Thyroid gland (tissue), 4 donors: ENCODE data around the gene TAB2. TPM values are rescaled to one million over a fixed set of nuclear protein-coding genes. Genes with fewer than 3 reads are reported as not detected.

Experiments
- DNase-seq, 2 donors: peaks; one replicate each; pipeline ENCODE4 v3.0.0-alpha.2; 2019
- H3K27ac ChIP-seq, 3 donors: fragments of 200-600 bp; sonication (generic); 1 replicate in 2 of 3; 2 replicates in 1 of 3; pipeline ENCODE4 v1.5.1; 2016 to 2019; ENCODE audit warnings: mild to moderate bottlenecking in 1 of 3, moderate library complexity in 1 of 3
- H3K27me3 ChIP-seq: fragments of 200-600 bp; sonication (generic); one replicate; pipeline ENCODE4 v1.5.1; 2019
- H3K36me3 ChIP-seq, 2 donors: fragments of 200-600 bp; sonication (generic); one replicate each; pipeline ENCODE4 v1.5.1; 2016 to 2019
- H3K4me1 ChIP-seq, 2 donors: fragments of 200-600 bp; sonication (generic); one replicate each; pipeline ENCODE4 v1.5.1; 2017 to 2019
- H3K4me3 ChIP-seq, 3 donors: fragments of 200-600 bp; sonication (generic); replicated peaks in 1 of 3; 1 replicate in 2 of 3; 2 replicates in 1 of 3; pipeline ENCODE4 v1.5.1; 2016; ENCODE audit warnings: mild to moderate bottlenecking in 1 of 3
- H3K9me3 ChIP-seq: fragments of 200-600 bp; sonication (generic); one replicate; pipeline ENCODE4 v1.5.1; 2017
- POLR2A ChIP-seq, 2 donors: fragments of 450-650 bp; IDR thresholded peaks; one replicate each; pipeline ENCODE4 v1.6.1; 2017; ENCODE audit warnings: antibody characterized with exemption in 2 of 2, mild to moderate bottlenecking in 2 of 2, moderate library complexity in 1 of 2
- WGBS, 2 donors: methylation state at CpG; one replicate each; pipeline ENCODE4 v1.1.5; 2017; 5-methylcytosine and 5-hydroxymethylcytosine counted together
- intact Hi-C: fragments of 100-400 bp; cut with DNase I; formaldehyde crosslinking; loops from one replicate; pipeline ENCODE4 v1.15.1; 2023
- total RNA-seq, 4 donors: library from RNA; depleted of rRNA; stranded (reverse); fragments of >200 nt; gene quantifications; one replicate each; pipeline ENCODE4 v1.2.3, GENCODE V29; 2016
- TF ChIP-seq, protein P1 (sequence below), 6 experiments: fragments of 200-600 bp in 3 of 6; fragments of 450-650 bp in 3 of 6; sonication (generic) in 3 of 6; IDR thresholded peaks; one replicate each; pipeline ENCODE4 v1.5.1; 2016 to 2019; ENCODE audit warnings: antibody characterized with exemption in 6 of 6, mild to moderate bottlenecking in 2 of 6, inconsistent platforms in 1 of 6, moderate library complexity in 1 of 6

The TAB2 gene
- total RNA-seq, 4 donors from 2014 or later, result 58.5 to 74.3 (median 64.7) TPM

DNA sequence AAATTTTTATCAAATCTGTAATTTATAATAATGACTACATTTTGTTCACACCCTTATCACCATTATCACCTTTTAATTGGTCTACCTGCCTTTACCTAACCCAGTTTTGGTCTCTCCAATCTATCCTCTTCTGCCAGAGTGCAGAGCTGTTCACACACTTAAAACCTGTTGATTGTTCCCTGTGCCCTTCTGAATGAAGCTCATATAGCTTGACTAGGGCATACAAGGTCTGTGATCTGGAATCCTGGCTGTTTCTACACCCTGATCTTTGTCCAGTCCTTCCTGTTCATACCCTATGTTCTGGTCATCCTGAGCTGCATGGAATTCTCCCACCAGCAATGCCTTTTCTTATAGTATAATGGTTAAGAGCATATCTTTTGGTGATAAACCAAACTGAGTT is 53.6 kb downstream of the TAB2 start:
- H3K27ac ChIP-seq, result no peak overlapping the region
- no peak overlapping the region for H3K4me3 ChIP-seq
- intact Hi-C loops, result no loop called here
- H3K36me3 ChIP-seq, result no peaks in the 10 kb centered on the region
- H3K27me3 ChIP-seq, result no peaks in the 10 kb centered on the region
- no peak for TF ChIP-seq POLR2A (IDR thresholded peaks at IDR 0.05)
- TF ChIP-seq, protein P1, sequence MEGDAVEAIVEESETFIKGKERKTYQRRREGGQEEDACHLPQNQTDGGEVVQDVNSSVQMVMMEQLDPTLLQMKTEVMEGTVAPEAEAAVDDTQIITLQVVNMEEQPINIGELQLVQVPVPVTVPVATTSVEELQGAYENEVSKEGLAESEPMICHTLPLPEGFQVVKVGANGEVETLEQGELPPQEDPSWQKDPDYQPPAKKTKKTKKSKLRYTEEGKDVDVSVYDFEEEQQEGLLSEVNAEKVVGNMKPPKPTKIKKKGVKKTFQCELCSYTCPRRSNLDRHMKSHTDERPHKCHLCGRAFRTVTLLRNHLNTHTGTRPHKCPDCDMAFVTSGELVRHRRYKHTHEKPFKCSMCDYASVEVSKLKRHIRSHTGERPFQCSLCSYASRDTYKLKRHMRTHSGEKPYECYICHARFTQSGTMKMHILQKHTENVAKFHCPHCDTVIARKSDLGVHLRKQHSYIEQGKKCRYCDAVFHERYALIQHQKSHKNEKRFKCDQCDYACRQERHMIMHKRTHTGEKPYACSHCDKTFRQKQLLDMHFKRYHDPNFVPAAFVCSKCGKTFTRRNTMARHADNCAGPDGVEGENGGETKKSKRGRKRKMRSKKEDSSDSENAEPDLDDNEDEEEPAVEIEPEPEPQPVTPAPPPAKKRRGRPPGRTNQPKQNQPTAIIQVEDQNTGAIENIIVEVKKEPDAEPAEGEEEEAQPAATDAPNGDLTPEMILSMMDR (IDR thresholded peaks at IDR 0.05), result no peak
- H3K9me3 ChIP-seq, result no peaks in the 10 kb centered on the region
- DNase-seq, result no peak
- peaks cover 0 to under 1% of the 10 kb centered on the region in 2 donors for H3K4me1 ChIP-seq

DNA sequence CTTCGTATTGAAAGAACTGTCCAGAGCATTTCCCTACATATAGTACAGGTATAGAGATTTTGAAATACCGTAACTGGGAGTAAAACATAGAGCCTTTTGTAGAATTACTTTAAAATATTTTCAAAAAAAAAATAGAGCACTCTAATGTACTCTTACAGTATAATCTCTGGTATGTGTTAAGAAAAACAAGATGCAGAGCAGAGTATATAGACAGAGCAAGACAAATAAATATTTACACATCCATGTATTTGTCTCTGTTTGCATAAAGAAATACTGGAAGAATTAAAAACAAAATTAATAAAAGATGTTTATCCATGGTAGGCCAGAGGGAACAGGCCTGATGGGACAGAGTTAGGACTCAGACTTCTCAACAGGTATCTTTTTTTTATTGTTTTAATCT is 54.5 kb downstream of the TAB2 start:
- no peak for DNase-seq
- no peak overlapping the region for H3K4me3 ChIP-seq
- no peaks in the 10 kb centered on the region for H3K36me3 ChIP-seq
- no peak for TF ChIP-seq POLR2A (IDR thresholded peaks at IDR 0.05)
- H3K4me1 ChIP-seq, result no peaks in the 10 kb centered on the region
- intact Hi-C loops, result no loop called here
- WGBS, 2 donors, result 50 to 80% methylated on average over 2 of the region's 2 CpGs
- H3K27ac ChIP-seq, result no peak overlapping the region
- H3K27me3 ChIP-seq, result no peaks in the 10 kb centered on the region
- H3K9me3 ChIP-seq, result no peaks in the 10 kb centered on the region

- no peak for DNase-seq
- Histone ChIP-seq H3K4me1 (no peaks in the 10 kb centered on the region), H3K9me3 (no peaks in the 10 kb centered on the region), H3K27ac (no peak overlapping the region), H3K36me3 (peaks cover 7 to 8% of the 10 kb centered on the region in 2 donors), H3K4me3 (no peak overlapping the region), H3K27me3 (no peaks in the 10 kb centered on the region)
- intact Hi-C loops, result no loop called here
- 98 to 99% methylated on average over 2 of the region's 2 CpGs for WGBS, 2 donors
- TF ChIP-seq POLR2A (IDR thresholded peaks at IDR 0.05), result no peak
- TF ChIP-seq, protein P1 (IDR thresholded peaks at IDR 0.05), result no peak
Measured at GRCh38 chr6:149373511-149373910, 56.0 kb downstream of the TAB2 start.

DNA sequence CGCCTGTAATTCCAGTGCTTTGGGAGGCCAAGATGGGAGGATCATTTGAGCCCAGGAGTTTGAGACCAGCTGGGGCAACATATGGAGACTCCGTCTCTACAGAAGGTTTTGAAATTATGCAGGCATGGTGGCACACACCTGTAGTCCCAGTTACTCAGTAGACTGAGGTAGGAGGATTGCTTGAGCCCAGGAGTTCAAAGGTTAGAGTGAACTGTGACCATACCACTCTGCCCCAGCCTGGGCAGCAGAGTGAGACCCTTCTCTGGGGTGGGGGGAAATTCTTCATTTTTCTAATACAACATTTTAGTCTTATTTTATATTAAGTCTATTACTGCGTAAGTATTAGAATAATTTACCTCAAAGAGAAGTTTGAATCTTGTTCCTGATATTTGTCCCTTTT is 62.5 kb downstream of the TAB2 start:
- 96 to 99% methylated on average over 3 of the region's 3 CpGs for WGBS, 2 donors
- intact Hi-C loops, result no loop called here
- H3K36me3 ChIP-seq, result peaks cover 14% of the 10 kb centered on the region in 2 donors

GRCh38 chr6:149380523-149380922 is 63.0 kb downstream of the TAB2 start:
- intact Hi-C loops, result no loop called here
- H3K4me1 ChIP-seq, result no peaks in the 10 kb centered on the region
- H3K27ac ChIP-seq, result no peak overlapping the region
- TF ChIP-seq POLR2A (IDR thresholded peaks at IDR 0.05), result no peak
- TF ChIP-seq, protein P1 (IDR thresholded peaks at IDR 0.05), result no peak
- H3K9me3 ChIP-seq, result no peaks in the 10 kb centered on the region
- H3K27me3 ChIP-seq, result no peaks in the 10 kb centered on the region
- H3K36me3 ChIP-seq, result peaks cover 14% of the 10 kb centered on the region in 2 donors
- DNase-seq, result no peak
- no peak overlapping the region for H3K4me3 ChIP-seq

More for the DNA sequence above, 62.5 kb downstream of the TAB2 start:
- TF ChIP-seq POLR2A (IDR thresholded peaks at IDR 0.05), result no peak
- TF ChIP-seq, protein P1 (IDR thresholded peaks at IDR 0.05), result no peak
- Histone ChIP-seq H3K4me1 (no peaks in the 10 kb centered on the region), H3K9me3 (no peaks in the 10 kb centered on the region), H3K4me3 (no peak overlapping the region), H3K27me3 (no peaks in the 10 kb centered on the region), H3K27ac (no peak overlapping the region)
- DNase-seq, result no peak

DNA sequence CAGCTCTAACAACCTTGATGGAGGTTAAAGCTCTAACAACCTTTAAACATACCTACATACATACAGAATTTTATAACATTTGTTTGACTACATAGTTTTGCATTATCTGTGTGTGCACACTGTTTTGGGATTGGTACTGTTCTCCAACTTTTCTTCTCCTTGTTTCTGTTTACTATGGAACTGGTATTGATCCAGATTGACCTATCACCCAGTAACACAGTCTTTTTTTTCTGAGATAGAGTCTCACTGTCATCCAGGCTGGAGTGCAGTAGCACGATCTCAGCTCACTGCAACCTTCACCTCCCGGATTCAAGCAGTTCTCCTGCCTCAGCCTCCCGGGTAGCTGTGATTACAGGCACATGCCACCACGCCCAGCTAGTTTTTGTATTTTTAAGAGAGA is 65.9 kb downstream of the TAB2 start:
- H3K27ac ChIP-seq, result no peak overlapping the region
- TF ChIP-seq, protein P1 (IDR thresholded peaks at IDR 0.05), result no peak
- TF ChIP-seq POLR2A (IDR thresholded peaks at IDR 0.05), result no peak
- DNase-seq, result no peak

More for the DNA sequence above, 65.9 kb downstream of the TAB2 start:
- Histone ChIP-seq H3K36me3 (peaks cover 8% of the 10 kb centered on the region in 2 donors), H3K27me3 (no peaks in the 10 kb centered on the region), H3K4me1 (peaks cover 10 to 11% of the 10 kb centered on the region in 2 donors), H3K9me3 (no peaks in the 10 kb centered on the region), H3K4me3 (no peak overlapping the region)
- WGBS, 2 donors, result 88 to 91% methylated on average over 4 of the region's 4 CpGs
- intact Hi-C loops, result no loop called here
